H9 (cell line): ENCODE measurements around the gene ATP4A. TPM values are rescaled to one million over a fixed set of nuclear protein-coding genes. Genes with fewer than 3 reads are reported as not detected.
A peak's percentile ranks its signal among the peaks of the same experiment; 100 is the strongest.

Experiments used
- DNase-seq: peaks from one replicate; pipeline ENCODE4 v3.0.0-alpha.2; 2017
- H2AFZ ChIP-seq: one replicate; pipeline ENCODE4 v1.6.1; 2013; ENCODE audit warnings: mild to moderate bottlenecking, low read length, control low read depth, moderate library complexity
- H2AK5ac ChIP-seq: 2 replicates; pipeline ENCODE4 v1.6.1; 2013; ENCODE audit warnings: low read length, control low read depth, mixed read lengths; ENCODE audit not compliant: insufficient read length
- H2BK120ac ChIP-seq: one replicate; pipeline ENCODE4 v1.6.1; 2013; ENCODE audit warnings: low read depth, mild to moderate bottlenecking, low read length, control low read depth, inconsistent platforms; ENCODE audit not compliant: poor library complexity, severe bottlenecking
- H2BK12ac ChIP-seq: 2 replicates; pipeline ENCODE4 v1.6.1; 2013; ENCODE audit warnings: low read length, control low read depth, mixed read lengths, low read depth; ENCODE audit not compliant: insufficient read length
- H2BK15ac ChIP-seq: 2 replicates; pipeline ENCODE4 v1.6.1; 2013; ENCODE audit warnings: low read depth, low read length, control low read depth
- H2BK20ac ChIP-seq: one replicate; pipeline ENCODE4 v1.6.1; 2013; ENCODE audit warnings: low read depth, mild to moderate bottlenecking, low read length, control low read depth, inconsistent platforms; ENCODE audit not compliant: poor library complexity, severe bottlenecking
- H2BK5ac ChIP-seq: 2 replicates; pipeline ENCODE4 v1.6.1; 2013; ENCODE audit warnings: low read length, control low read depth, mixed read lengths; ENCODE audit not compliant: insufficient read length
- H3K14ac ChIP-seq: 2 replicates; pipeline ENCODE4 v1.6.1; 2013; ENCODE audit warnings: low read length, control low read depth; ENCODE audit not compliant: insufficient read depth
- H3K18ac ChIP-seq: 2 replicates; pipeline ENCODE4 v1.6.1; 2013; ENCODE audit warnings: low read depth, mild to moderate bottlenecking, mixed read lengths, low read length, control low read depth; ENCODE audit not compliant: insufficient read length
- H3K23ac ChIP-seq: 2 replicates; pipeline ENCODE4 v1.6.1; 2013; ENCODE audit warnings: low read length, control low read depth, mixed read lengths, low read depth; ENCODE audit not compliant: insufficient read length
- H3K23me2 ChIP-seq: 2 replicates; pipeline ENCODE4 v1.6.1; 2013; ENCODE audit warnings: low read depth, mild to moderate bottlenecking, mixed read lengths, low read length, control low read depth; ENCODE audit not compliant: insufficient read length, poor library complexity, severe bottlenecking
- H3K27ac ChIP-seq: 2 replicates; pipeline ENCODE4 v1.5.1; 2013; ENCODE audit warnings: low read length, control low read depth, mixed read lengths, low read depth; ENCODE audit not compliant: insufficient read length
- H3K27me3 ChIP-seq: 2 replicates; pipeline ENCODE4 v1.6.1; 2013; ENCODE audit warnings: low read length, control low read depth, inconsistent platforms; ENCODE audit not compliant: insufficient read depth
- H3K4ac ChIP-seq: 2 replicates; pipeline ENCODE4 v1.6.1; 2013; ENCODE audit warnings: low read depth, mild to moderate bottlenecking, control low read depth, inconsistent platforms, low read length, moderate library complexity
- H3K4me1 ChIP-seq: 2 replicates; pipeline ENCODE4 v1.6.1; 2013; ENCODE audit warnings: low read length, control low read depth, inconsistent platforms; ENCODE audit not compliant: insufficient read depth
- H3K4me2 ChIP-seq: 2 replicates; pipeline ENCODE4 v1.6.1; 2013; ENCODE audit warnings: low read length, control low read depth, mixed read lengths; ENCODE audit not compliant: insufficient read length, insufficient read depth
- H3K56ac ChIP-seq: 2 replicates; pipeline ENCODE4 v1.6.1; 2013; ENCODE audit warnings: low read depth, mild to moderate bottlenecking, mixed read lengths, low read length, control low read depth; ENCODE audit not compliant: insufficient read length
- H3K79me1 ChIP-seq: 2 replicates; pipeline ENCODE4 v1.6.1; 2013; ENCODE audit warnings: low read depth, mild to moderate bottlenecking, moderate library complexity, low read length, control low read depth, inconsistent platforms; ENCODE audit not compliant: insufficient read depth, poor library complexity, severe bottlenecking
- H3K79me2 ChIP-seq: 2 replicates; pipeline ENCODE4 v1.6.1; 2013; ENCODE audit warnings: low read length, control low read depth, inconsistent platforms; ENCODE audit not compliant: insufficient read depth
- H3K9ac ChIP-seq: 2 replicates; pipeline ENCODE4 v1.6.1; 2013; ENCODE audit warnings: low read length, control low read depth, mixed read lengths; ENCODE audit not compliant: insufficient read length; ENCODE audit errors: extremely low read depth
- H3K9me3 ChIP-seq: one replicate; pipeline ENCODE4 v1.6.1; 2013; ENCODE audit warnings: low read depth, low read length, inconsistent platforms; ENCODE audit not compliant: control insufficient read depth
- H3T11ph ChIP-seq: one replicate; pipeline ENCODE4 v1.6.1; 2013; ENCODE audit warnings: mild to moderate bottlenecking, low read length, control low read depth, inconsistent platforms
- H4K20me1 ChIP-seq: one replicate; pipeline ENCODE4 v1.6.1; 2013; ENCODE audit not compliant: control insufficient read depth, insufficient read length, insufficient read depth
- H4K5ac ChIP-seq: 2 replicates; pipeline ENCODE4 v1.6.1; 2013; ENCODE audit warnings: low read depth, mild to moderate bottlenecking, mixed read lengths, low read length, control low read depth; ENCODE audit not compliant: insufficient read length
- H4K8ac ChIP-seq: replicated peaks from 2 replicates; pipeline ENCODE4 v1.6.1; 2013; ENCODE audit warnings: low read length, control low read depth, mixed read lengths, low read depth; ENCODE audit not compliant: insufficient read length
- H4K91ac ChIP-seq: 2 replicates; pipeline ENCODE4 v1.6.1; 2013; ENCODE audit warnings: low read depth, mild to moderate bottlenecking, moderate library complexity, mixed read lengths, low read length, control low read depth; ENCODE audit not compliant: insufficient read length
- H3K27ac Mint-ChIP-seq, 3 experiments: 2 replicates in 2 of 3; 3 replicates in 1 of 3; pipeline ENCODE4 v1.8.0; 2020 to 2021; ENCODE audit warnings: mixed read lengths in 3 of 3, mild to moderate bottlenecking in 1 of 3, moderate library complexity in 1 of 3
- H3K27me3 Mint-ChIP-seq: 2 replicates; pipeline ENCODE4 v1.8.0; 2021; ENCODE audit warnings: low read depth, mild to moderate bottlenecking, moderate library complexity, mixed read lengths
- H3K36me3 Mint-ChIP-seq, 3 experiments: 2 replicates in 2 of 3; 3 replicates in 1 of 3; pipeline ENCODE4 v1.8.0; 2020 to 2021; ENCODE audit warnings: low read depth in 3 of 3, mixed read lengths in 3 of 3; ENCODE audit not compliant: insufficient read depth in 1 of 3
- H3K4me1 Mint-ChIP-seq, 2 experiments: 2 replicates each; pipeline ENCODE4 v1.8.0; 2020; ENCODE audit warnings: mixed read lengths in 2 of 2
- H3K4me3 Mint-ChIP-seq, 2 experiments: 2 replicates in 1 of 2; 3 replicates in 1 of 2; pipeline ENCODE4 v1.8.0; 2020 to 2021; ENCODE audit warnings: mild to moderate bottlenecking in 2 of 2, mixed read lengths in 2 of 2, moderate library complexity in 1 of 2
- H3K9me3 Mint-ChIP-seq, 2 experiments: 2 replicates in 1 of 2; 3 replicates in 1 of 2; pipeline ENCODE4 v1.8.0; 2020; ENCODE audit warnings: mild to moderate bottlenecking in 2 of 2, mixed read lengths in 2 of 2, moderate library complexity in 1 of 2
- CTCF ChIP-seq: fragments of 200-600 bp; sonication (generic); conservative IDR thresholded peaks from 3 replicates; pipeline ENCODE4 v1.8.0; 2021; ENCODE audit warnings: antibody characterized with exemption, mild to moderate bottlenecking
- WGBS: extraction: QIAGEN DNeasy Blood & Tissue Kit; methylation state at CpG from one replicate; pipeline ENCODE4 v1.1.7; 2013; ENCODE audit warnings: missing lambda C conversion rate, low lambda C conversion rate, mixed read lengths; ENCODE audit not compliant: insufficient read length; ENCODE audit errors: extremely low coverage; 5-methylcytosine and 5-hydroxymethylcytosine counted together
- total RNA-seq: library from RNA; stranded (reverse); gene quantifications from 2 replicates; pipeline ENCODE4 v1.2.1, GENCODE V29; 2021

The ATP4A gene
- total RNA-seq, 1 experiment from 2014 or later, result 0.24 TPM

GRCh38 chr19:35501684-35502083, 61.8 kb downstream of the ATP4A start:
- H3K36me3 Mint-ChIP-seq, result peaks cover 55 to 95% (median 95%) of the 10 kb centered on the region in 3 experiments; a peak in 6 of 7 replicates
- no peak for DNase-seq
- Histone ChIP-seq H3K4me2 (no peak overlapping the region), H2AFZ (no peak overlapping the region), H3K27ac (no peak overlapping the region), H2BK12ac (no peak overlapping the region), H3K18ac (no peak overlapping the region), H3K56ac (no peak overlapping the region), H3K9ac (no peak overlapping the region), H3K27me3 (no peaks in the 10 kb centered on the region), H3K79me1 (no peaks in the 10 kb centered on the region), H3T11ph (no peak overlapping the region), H2BK5ac (no peak overlapping the region), H3K14ac (no peak overlapping the region), H2BK120ac (no peak overlapping the region), H4K8ac (no peak overlapping the region), H3K4me1 (no peaks in the 10 kb centered on the region), H2BK15ac (no peak overlapping the region), H4K20me1 (no peaks in the 10 kb centered on the region), H2BK20ac (no peak overlapping the region), H3K9me3 (no peaks in the 10 kb centered on the region), H4K5ac (no peak overlapping the region), H3K23ac (no peak overlapping the region), H3K79me2 (no peaks in the 10 kb centered on the region), H3K4ac (no peak overlapping the region), H4K91ac (no peak overlapping the region), H3K23me2 (no peaks in the 10 kb centered on the region), H2AK5ac (no peak overlapping the region)
- peak overlapping the region; percentile 5 to 40 (median 5); a peak in 3 of 7 replicates for H3K27ac Mint-ChIP-seq
- no peak overlapping the region for H3K4me3 Mint-ChIP-seq
- no peak for TF ChIP-seq CTCF
- H3K9me3 Mint-ChIP-seq, result no peaks in the 10 kb centered on the region
- WGBS, result no CpG with 5 or more reads among the region's 15 CpGs
- no peaks in the 10 kb centered on the region for H3K27me3 Mint-ChIP-seq
- peaks cover 4 to 10% of the 10 kb centered on the region in 2 experiments; a peak in 2 of 4 replicates for H3K4me1 Mint-ChIP-seq
